Measurements from ENCODE around the gene HOXC12.

- TF ChIP-seq CTCF (IDR thresholded peaks at IDR 0.05) (no peak), POLR2A (IDR thresholded peaks at IDR 0.05) (no peak)
These were observed 36.4 kb downstream of the HOXC12 start for GRCh38 chr12:53991077-53991460.
